Measurements from ENCODE around the gene CAPN12.

DNA sequence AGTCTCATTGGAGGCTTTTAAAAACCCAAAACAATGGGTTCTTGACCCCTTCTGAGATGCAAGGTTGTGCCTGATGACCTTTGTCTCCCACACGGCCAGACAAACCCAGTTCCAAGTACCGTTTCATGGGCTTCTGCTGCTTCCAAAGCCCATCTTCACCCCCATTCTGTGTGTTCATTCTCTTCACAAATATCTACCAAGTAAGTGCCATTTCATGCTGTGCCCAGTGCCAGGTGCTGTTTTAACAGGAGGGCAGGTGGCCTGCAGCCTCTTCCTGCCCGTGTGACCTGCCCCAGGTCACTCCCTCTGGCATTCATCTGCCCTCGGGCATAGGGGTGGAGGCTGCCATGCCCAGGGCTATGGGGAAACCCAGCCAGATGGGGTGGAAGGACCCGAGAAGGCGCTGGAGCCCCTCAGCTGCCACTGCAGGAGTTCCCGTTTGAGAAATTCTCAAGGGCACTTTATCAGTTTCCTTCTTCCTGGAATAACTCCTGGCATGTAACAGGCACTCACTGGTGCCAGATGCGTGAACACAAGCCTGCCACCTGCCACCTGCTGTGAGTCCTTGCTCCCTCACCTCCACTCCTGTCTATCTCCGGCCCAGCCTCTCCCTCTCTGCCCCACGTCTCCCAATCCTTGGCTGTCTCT, 12.5 kb downstream of the CAPN12 start:
- TF ChIP-seq POLR2A (IDR thresholded peaks at IDR 0.05) (no peak), POLR2AphosphoS5 (IDR thresholded peaks at IDR 0.05) (no peak), EP300 (IDR thresholded peaks at IDR 0.05) (no peak)
- TF ChIP-seq, protein P1, sequence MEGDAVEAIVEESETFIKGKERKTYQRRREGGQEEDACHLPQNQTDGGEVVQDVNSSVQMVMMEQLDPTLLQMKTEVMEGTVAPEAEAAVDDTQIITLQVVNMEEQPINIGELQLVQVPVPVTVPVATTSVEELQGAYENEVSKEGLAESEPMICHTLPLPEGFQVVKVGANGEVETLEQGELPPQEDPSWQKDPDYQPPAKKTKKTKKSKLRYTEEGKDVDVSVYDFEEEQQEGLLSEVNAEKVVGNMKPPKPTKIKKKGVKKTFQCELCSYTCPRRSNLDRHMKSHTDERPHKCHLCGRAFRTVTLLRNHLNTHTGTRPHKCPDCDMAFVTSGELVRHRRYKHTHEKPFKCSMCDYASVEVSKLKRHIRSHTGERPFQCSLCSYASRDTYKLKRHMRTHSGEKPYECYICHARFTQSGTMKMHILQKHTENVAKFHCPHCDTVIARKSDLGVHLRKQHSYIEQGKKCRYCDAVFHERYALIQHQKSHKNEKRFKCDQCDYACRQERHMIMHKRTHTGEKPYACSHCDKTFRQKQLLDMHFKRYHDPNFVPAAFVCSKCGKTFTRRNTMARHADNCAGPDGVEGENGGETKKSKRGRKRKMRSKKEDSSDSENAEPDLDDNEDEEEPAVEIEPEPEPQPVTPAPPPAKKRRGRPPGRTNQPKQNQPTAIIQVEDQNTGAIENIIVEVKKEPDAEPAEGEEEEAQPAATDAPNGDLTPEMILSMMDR (IDR thresholded peaks at IDR 0.05): no peak
